B cell (primary cell): Measurements from ENCODE around the gene CNNM4. TPM values are rescaled to one million over a fixed set of nuclear protein-coding genes. Genes with fewer than 3 reads are reported as not detected.
"Not testable (repeated sequence)": the region's sequence is repeated elsewhere in the genome, so short reads cannot be mapped to it uniquely, and the experiment has no call there.

Source experiments
- ATAC-seq: fragments of 200-7000 bp; cut with Tn5 transposase; one replicate; pipeline ENCODE4 v1.10.0; 2021; ENCODE audit warnings: low read depth, mild to moderate bottlenecking, moderate number of reproducible peaks, moderate library complexity
- CTCF ChIA-PET: fragments of 350-600 bp; sonication (Branson Sonifier 250); formaldehyde crosslinking; loops from one replicate; lab custom pipeline; 2021; ENCODE audit warnings: antibody characterized with exemption, inconsistent platforms; lab: Charles Lee
- POLR2A ChIA-PET: fragments of 350-600 bp; sonication (Branson Sonifier 250); formaldehyde crosslinking; loops from one replicate; lab custom pipeline; 2021; ENCODE audit warnings: antibody characterized with exemption; lab: Charles Lee
- DNase-seq: peaks from one replicate; pipeline ENCODE4 v3.0.0; 2013
- H2AFZ ChIP-seq: 2 replicates; pipeline ENCODE4 v1.6.1; 2012; ENCODE audit warnings: mild to moderate bottlenecking, low read depth, low read length; ENCODE audit not compliant: insufficient read depth, poor library complexity, severe bottlenecking
- H3K27ac ChIP-seq, 2 donors: 1 replicate in 1 of 2; 2 replicates in 1 of 2; pipeline ENCODE4 v1.5.1; 2012 to 2013; ENCODE audit warnings: low read length in 2 of 2, mild to moderate bottlenecking in 2 of 2, moderate library complexity in 1 of 2
- H3K27me3 ChIP-seq, 4 experiments: fragments of 200-600 bp in 1 of 4; sonication (generic) in 1 of 4; replicated peaks in 1 of 4; 1 replicate in 2 of 4; 2 replicates in 2 of 4; pipeline versions ENCODE4 v1.6.1 to v1.7.0; 2013 to 2016; ENCODE audit warnings: low read length in 3 of 4, mild to moderate bottlenecking in 2 of 4, mixed read lengths in 1 of 4, moderate library complexity in 1 of 4; ENCODE audit not compliant: insufficient read depth in 4 of 4, control insufficient read depth in 3 of 4; ENCODE audit errors: control extremely low read depth in 1 of 4
- H3K36me3 ChIP-seq, 2 experiments: replicated peaks in 1 of 2; 1 replicate in 1 of 2; 2 replicates in 1 of 2; pipeline versions ENCODE4 v1.6.1 to v1.7.1; 2013; ENCODE audit warnings: low read length in 1 of 2; ENCODE audit not compliant: insufficient read depth in 2 of 2, control insufficient read depth in 1 of 2; ENCODE audit errors: control extremely low read depth in 1 of 2, extremely low read depth in 1 of 2
- H3K4me1 ChIP-seq, 2 donors: fragments of 200-600 bp in 1 of 2; sonication (generic) in 1 of 2; 1 replicate in 1 of 2; 2 replicates in 1 of 2; pipeline versions ENCODE4 v1.5.1 to v1.6.1; 2013 to 2017; ENCODE audit warnings: low read length in 2 of 2; ENCODE audit not compliant: control insufficient read depth in 2 of 2, insufficient read depth in 2 of 2
- H3K4me2 ChIP-seq: replicated peaks from 2 replicates; pipeline ENCODE3; 2012; ENCODE audit warnings: mild to moderate bottlenecking, low read depth, low read length; ENCODE audit not compliant: poor library complexity, severe bottlenecking
- H3K4me3 ChIP-seq, 5 experiments: fragments of 200-600 bp in 1 of 5; sonication (generic) in 1 of 5; 1 replicate in 3 of 5; 2 replicates in 2 of 5; pipeline versions ENCODE4 v1.5.1 to v1.7.0; 2011 to 2016; ENCODE audit warnings: low read length in 4 of 5, mild to moderate bottlenecking in 4 of 5, low read depth in 2 of 5, control low read depth in 1 of 5, moderate library complexity in 1 of 5; ENCODE audit not compliant: insufficient read depth in 1 of 5; ENCODE audit errors: control extremely low read depth in 1 of 5, extremely low read depth in 1 of 5
- H3K79me2 ChIP-seq: fragments of 200-600 bp; sonication (generic); one replicate; pipeline ENCODE4 v1.6.0; 2016; ENCODE audit warnings: low read length; ENCODE audit not compliant: control insufficient read depth, insufficient read depth
- H3K9ac ChIP-seq: fragments of 200-600 bp; sonication (generic); 2 replicates; pipeline ENCODE4 v1.6.1; 2017; ENCODE audit warnings: mild to moderate bottlenecking, low read length, moderate library complexity
- H3K9me3 ChIP-seq, 3 donors: one replicate each; pipeline versions ENCODE4 v1.6.1 to v1.7.1; 2013; ENCODE audit warnings: low read length in 2 of 3; ENCODE audit not compliant: control insufficient read depth in 2 of 3, insufficient read depth in 1 of 3; ENCODE audit errors: control extremely low read depth in 1 of 3
- H4K20me1 ChIP-seq: 2 replicates; pipeline ENCODE4 v1.6.0; 2012; ENCODE audit warnings: mild to moderate bottlenecking, low read length; ENCODE audit not compliant: insufficient read depth, control insufficient read depth, poor library complexity, severe bottlenecking
- H3K27ac Mint-ChIP-seq: one replicate; pipeline ENCODE4 v1.8.0; 2021; ENCODE audit warnings: mixed read lengths
- H3K27me3 Mint-ChIP-seq: one replicate; pipeline ENCODE4 v1.8.0; 2021; ENCODE audit warnings: mixed read lengths
- H3K4me1 Mint-ChIP-seq: one replicate; pipeline ENCODE4 v1.8.0; 2021; ENCODE audit warnings: mixed read lengths
- H3K4me3 Mint-ChIP-seq: one replicate; pipeline ENCODE4 v1.8.0; 2021; ENCODE audit warnings: mixed read lengths
- H3K9me3 Mint-ChIP-seq: one replicate; pipeline ENCODE4 v1.8.0; 2022; ENCODE audit warnings: mixed read lengths; ENCODE audit not compliant: insufficient read depth
- CTCF ChIP-seq: fragments of 200-600 bp; IDR thresholded peaks from one replicate; pipeline ENCODE4 v1.8.0; 2022; ENCODE audit warnings: antibody characterized with exemption, mild to moderate bottlenecking
- EZH2 ChIP-seq: IDR thresholded peaks from 2 replicates; pipeline ENCODE4 v1.6.1; 2012; ENCODE audit warnings: borderline replicate concordance, low read depth, mild to moderate bottlenecking, moderate library complexity, low read length; ENCODE audit not compliant: insufficient read depth, poor library complexity, severe bottlenecking
- WGBS: methylation state at CpG from one replicate; pipeline ENCODE4 v1.1.5; 2013; ENCODE audit warnings: missing lambda C conversion rate; ENCODE audit not compliant: insufficient coverage; 5-methylcytosine and 5-hydroxymethylcytosine counted together
- intact Hi-C: fragments of 100-400 bp; cut with micrococcal nuclease; formaldehyde crosslinking; loops from one replicate; pipeline ENCODE4 v1.10.0; 2022
- polyA plus RNA-seq: library from polyadenylated mRNA; depleted of rRNA; stranded (reverse); fragments of >200 nt; gene quantifications from 2 replicates; pipeline ENCODE4 v1.2.3, GENCODE V29; 2012
- total RNA-seq, 2 donors: library from RNA; stranded (reverse); fragments of 120-200 nt in 1 of 2; gene quantifications; 1 replicate in 1 of 2; 2 replicates in 1 of 2; pipeline versions ENCODE4 v1.2.3 to v1.2.4, GENCODE V29; 2013 to 2022

Gene CNNM4
- total and polyA plus RNA-seq, 2 donors (not counting 1 experiment from before 2014, with no cell fraction given): 15.1 to 24.0 TPM

- Histone ChIP-seq H3K4me1 (peaks cover 38 to 45% of the 10 kb centered on the region in 2 donors), H3K4me3 (no peak overlapping the region), H3K36me3 (peaks cover 0 to 30% of the 10 kb centered on the region in 2 experiments), H3K4me2 (no peak overlapping the region), H3K9ac (no peak overlapping the region), H3K9me3 (peaks cover 0 to 3% (median 0%) of the 10 kb centered on the region in 3 donors), H3K27ac (peak overlapping the region; percentile 51), H4K20me1 (no peaks in the 10 kb centered on the region), H3K79me2 (peaks cover 5% of the 10 kb centered on the region), H3K27me3 (no peaks in the 10 kb centered on the region), H2AFZ (no peak overlapping the region)
- Mint-ChIP-seq H3K4me1 (peaks cover 14% of the 10 kb centered on the region), H3K9me3 (no peaks in the 10 kb centered on the region), H3K27me3 (no peaks in the 10 kb centered on the region), H3K4me3 (no peak overlapping the region), H3K27ac (no peak overlapping the region)
- POLR2A ChIA-PET: interaction anchor here (0.6 kb wide), 1 partner anchor 50 kb away, joined by 7 read pairs; no protein-coding TSS in a partner anchor
- intact Hi-C loops: loop anchor here (2.0 to 5.0 kb wide), 2 partner anchors 34 to 165 kb away; partner anchors contain the start of gene KANSL3
- DNase-seq (peak; percentile 6), ATAC-seq (no peak)
- TF ChIP-seq EZH2 (no peak), CTCF (no peak)
- WGBS: 95% methylated on average over 5 of the region's 7 CpGs
- CTCF ChIA-PET: interaction anchor here (0.7 to 3.7 kb wide), 4 partner anchors 13 to 55 kb away, joined by 3 to 30 read pairs (median 4); partner anchors contain the start of genes ANKRD39 and CNNM3
These were observed 42.0 kb downstream of the CNNM4 start for GRCh38 chr2:96802721-96803120.

- no peak overlapping the region for H3K4me2 ChIP-seq
- intact Hi-C loops: loop anchor here (5.0 kb wide), 1 partner anchor 168 kb away; the partner anchor contains the start of gene KANSL3
- H2AFZ ChIP-seq: no peak overlapping the region
- peaks cover 0 to 33% of the 10 kb centered on the region in 2 experiments for H3K36me3 ChIP-seq
- Mint-ChIP-seq H3K27me3 (no peaks in the 10 kb centered on the region), H3K27ac (peak overlapping the region; percentile 84), H3K4me1 (peaks cover 22% of the 10 kb centered on the region), H3K4me3 (no peak overlapping the region), H3K9me3 (no peaks in the 10 kb centered on the region)
- ATAC-seq (no peak), DNase-seq (no peak)
- H3K4me3 ChIP-seq: no peak overlapping the region
- H3K9me3 ChIP-seq: peaks cover 0 to 3% (median 0%) of the 10 kb centered on the region in 3 donors
- H3K79me2 ChIP-seq: peaks cover 5% of the 10 kb centered on the region
- no peak for TF ChIP-seq EZH2
- TF ChIP-seq CTCF: no peak
- no peaks in the 10 kb centered on the region for H4K20me1 ChIP-seq
- H3K4me1 ChIP-seq: peaks cover 38 to 49% of the 10 kb centered on the region in 2 donors
- ChIA-PET POLR2A (interaction anchor here (0.5 to 0.7 kb wide), 3 partner anchors 9 to 499 kb away, joined by 3 to 7 read pairs (median 5); partner anchors contain the start of gene SNRNP200), CTCF (interaction anchor here (2.0 to 3.7 kb wide), 3 partner anchors 11 to 53 kb away, joined by 5 to 30 read pairs (median 16); partner anchors contain the start of genes ANKRD39 and CNNM3)
- no peak overlapping the region for H3K9ac ChIP-seq
- no peak overlapping the region for H3K27ac ChIP-seq
- H3K27me3 ChIP-seq: no peaks in the 10 kb centered on the region
These were observed 44.3 kb downstream of the CNNM4 start for GRCh38 chr2:96804986-96805385.

GRCh38 chr2:96805946-96806345 is 45.2 kb downstream of the CNNM4 start:
- H3K4me3 Mint-ChIP-seq, H3K27me3 Mint-ChIP-seq, H3K9ac ChIP-seq, H3K27me3 ChIP-seq, H2AFZ ChIP-seq, H4K20me1 ChIP-seq, H3K9me3 Mint-ChIP-seq, ATAC-seq, H3K79me2 ChIP-seq, DNase-seq, H3K9me3 ChIP-seq: not testable (repeated sequence)
- Histone ChIP-seq H3K4me3 (peak overlapping the region in 1 of 5 experiments; percentile 47), H3K36me3 (peaks cover 0 to 42% of the 10 kb centered on the region in 2 experiments), H3K27ac (peak overlapping the region; percentile 73 to 76), H3K4me1 (peaks cover 33 to 43% of the 10 kb centered on the region in 2 donors), H3K4me2 (peak overlapping the region; percentile 69)
- CTCF ChIA-PET: interaction anchor here (0.7 to 2.3 kb wide), 4 partner anchors 8 to 165 kb away, joined by 3 to 16 read pairs (median 4); partner anchors contain the start of genes ANKRD39 and CNNM3
- no CpG with 5 or more reads among the region's 20 CpGs for WGBS
- Mint-ChIP-seq H3K27ac (peak overlapping the region; percentile 97), H3K4me1 (peaks cover 22% of the 10 kb centered on the region)
- intact Hi-C loops: loop anchor here (1.0 kb wide), 1 partner anchor 10 kb away; the partner anchor contains the start of gene CNNM3
- POLR2A ChIA-PET: interaction anchor here (1.0 to 1.5 kb wide), 3 partner anchors 9 to 51 kb away, joined by 6 to 9 read pairs (median 6); partner anchors contain the start of genes ANKRD39 and CNNM3
